Neural cell (in vitro differentiated cells): ENCODE data around the gene PNO1. TPM values are rescaled to one million over a fixed set of nuclear protein-coding genes. Genes with fewer than 3 reads are reported as not detected.

Source experiments
- H2AFZ ChIP-seq: fragments of 200-600, 300-800 bp; sonication (generic), shearing (Covaris generic); 2 replicates; pipeline ENCODE4 v1.6.0; 2014; ENCODE audit warnings: low read depth, mild to moderate bottlenecking, antibody characterized with exemption, low read length, moderate library complexity
- H3F3A ChIP-seq: fragments of 200-600 bp; shearing (Covaris generic); 2 replicates; pipeline ENCODE4 v1.6.1; 2016; ENCODE audit warnings: mild to moderate bottlenecking, moderate library complexity, mixed read lengths, antibody characterized with exemption, low read length; ENCODE audit not compliant: insufficient read depth, poor library complexity, severe bottlenecking
- H3K27ac ChIP-seq: fragments of 200-600, 300-800 bp; sonication (generic), shearing (Covaris generic); 2 replicates; pipeline ENCODE4 v1.5.1; 2014; ENCODE audit warnings: mild to moderate bottlenecking, low read length, moderate library complexity
- H3K27me3 ChIP-seq: fragments of 300-800, 200-600 bp; sonication (generic), shearing (Covaris generic); 2 replicates; pipeline ENCODE4 v1.6.0; 2014; ENCODE audit warnings: mild to moderate bottlenecking, low read depth, low read length, moderate library complexity; ENCODE audit not compliant: insufficient read depth
- H3K36me3 ChIP-seq: fragments of 300-800, 200-600 bp; sonication (generic), shearing (Covaris generic); 2 replicates; pipeline ENCODE4 v1.5.1; 2014; ENCODE audit warnings: mild to moderate bottlenecking, antibody characterized with exemption, low read length, moderate library complexity; ENCODE audit not compliant: insufficient read depth
- H3K4me2 ChIP-seq: fragments of 300-800, 200-600 bp; sonication (generic), shearing (Covaris generic); 2 replicates; pipeline ENCODE4 v1.6.0; 2014; ENCODE audit warnings: mild to moderate bottlenecking, low read length
- H3K4me3 ChIP-seq: fragments of 300-800, 200-600 bp; sonication (generic), shearing (Covaris generic); 2 replicates; pipeline ENCODE4 v1.5.1; 2014; ENCODE audit warnings: mild to moderate bottlenecking, low read length, moderate library complexity
- H3K79me2 ChIP-seq: fragments of 200-600 bp; shearing (Covaris generic); replicated peaks from 2 replicates; pipeline ENCODE4 v1.6.0; 2014; ENCODE audit warnings: mild to moderate bottlenecking, low read length, moderate library complexity; ENCODE audit not compliant: insufficient read depth
- H3K9ac ChIP-seq: fragments of 300-800, 200-600 bp; sonication (generic), shearing (Covaris generic); 2 replicates; pipeline ENCODE4 v1.6.1; 2016; ENCODE audit warnings: mild to moderate bottlenecking, low read length, mixed read lengths
- H3K9me2 ChIP-seq: fragments of 200-600 bp; shearing (Covaris generic); 2 replicates; pipeline ENCODE4 v1.6.1; 2016; ENCODE audit warnings: mild to moderate bottlenecking, low read length, mixed read lengths; ENCODE audit not compliant: insufficient read depth
- H3K9me3 ChIP-seq: fragments of 200-600, 300-800 bp; sonication (generic), shearing (Covaris generic); 2 replicates; pipeline ENCODE4 v1.6.1; 2016; ENCODE audit warnings: mild to moderate bottlenecking, mixed run types, low read length, moderate library complexity, mixed read lengths
- H4K20me1 ChIP-seq: fragments of 200-600 bp; shearing (Covaris generic); 2 replicates; pipeline ENCODE4 v1.6.1; 2016; ENCODE audit warnings: mild to moderate bottlenecking, mixed run types; ENCODE audit not compliant: insufficient read depth
- EP300 ChIP-seq: fragments of 450-650 bp; conservative IDR thresholded peaks from 2 replicates; pipeline ENCODE4 v1.6.1; 2014; ENCODE audit warnings: antibody characterized with exemption, mild to moderate bottlenecking, moderate library complexity; ENCODE audit not compliant: poor library complexity, severe bottlenecking
- EZH2 ChIP-seq: fragments of 200-600, 300-800 bp; shearing (Covaris generic), sonication (generic); IDR thresholded peaks from 2 replicates; pipeline ENCODE4 v1.6.1; 2014; ENCODE audit warnings: antibody characterized with exemption, low read length, borderline replicate concordance, mild to moderate bottlenecking; ENCODE audit not compliant: insufficient read depth, poor library complexity, severe bottlenecking
- MXI1 ChIP-seq: fragments of 450-650 bp; conservative IDR thresholded peaks from 2 replicates; pipeline ENCODE4 v1.6.1; 2014; ENCODE audit warnings: antibody characterized with exemption, mild to moderate bottlenecking; ENCODE audit not compliant: poor library complexity, severe bottlenecking
- POLR2AphosphoS5 ChIP-seq: IDR thresholded peaks from 2 replicates; pipeline ENCODE4 v1.6.1; 2012
- RAD21 ChIP-seq: fragments of 450-650 bp; conservative IDR thresholded peaks from 2 replicates; pipeline ENCODE4 v1.6.1; 2014; ENCODE audit warnings: antibody characterized with exemption, mild to moderate bottlenecking, moderate library complexity
- SMC3 ChIP-seq: fragments of 450-650 bp; conservative IDR thresholded peaks from 2 replicates; pipeline ENCODE4 v1.6.1; 2014; ENCODE audit warnings: antibody characterized with exemption, mild to moderate bottlenecking, moderate library complexity; ENCODE audit not compliant: poor library complexity
- TAF1 ChIP-seq: IDR thresholded peaks from 2 replicates; pipeline ENCODE4 v1.6.1; 2012; ENCODE audit warnings: low read depth
- polyA plus RNA-seq: library from polyadenylated mRNA; depleted of rRNA; stranded (reverse); fragments of >200 nt; gene quantifications from 2 replicates; pipeline ENCODE4 v1.2.3, GENCODE V29; 2014
- TF ChIP-seq, protein P1 (sequence below): fragments of 450-650 bp; IDR thresholded peaks from 2 replicates; pipeline ENCODE4 v1.5.1; 2014; ENCODE audit warnings: antibody characterized with exemption, mild to moderate bottlenecking, moderate library complexity; ENCODE audit not compliant: poor library complexity, severe bottlenecking
- TF ChIP-seq, protein P2 (sequence below): IDR thresholded peaks from 2 replicates; pipeline ENCODE4 v1.6.1; 2012; ENCODE audit warnings: borderline replicate concordance

Gene PNO1
- polyA plus RNA-seq, 1 donor from 2014 or later = 10.9 TPM

DNA sequence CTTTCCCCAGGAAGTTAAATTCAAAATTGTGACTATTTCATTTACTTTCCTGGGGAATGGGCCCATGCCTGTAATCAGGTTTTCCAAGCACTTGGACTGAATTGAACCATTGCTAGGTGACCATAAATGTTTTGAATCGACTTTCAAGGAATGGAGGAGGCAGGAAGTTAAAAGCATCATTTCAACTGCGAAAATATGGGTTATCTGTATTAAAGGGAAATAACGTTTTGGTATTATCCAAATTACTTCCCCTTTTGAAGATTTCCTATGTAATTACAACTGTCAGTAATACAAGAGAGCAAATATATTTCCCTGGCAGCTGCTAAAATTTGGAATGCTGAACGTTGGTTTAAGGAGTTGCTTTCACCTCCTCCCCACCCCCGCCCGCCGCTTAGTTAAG, 19.0 kb downstream of the PNO1 start:
- H3K9me2 ChIP-seq = no peaks in the 10 kb centered on the region
- H3K79me2 ChIP-seq = no peaks in the 10 kb centered on the region
- no peaks in the 10 kb centered on the region for H3K9me3 ChIP-seq
- no peak overlapping the region for H3K4me3 ChIP-seq
- no peak overlapping the region for H3K9ac ChIP-seq
- H3K36me3 ChIP-seq = no peaks in the 10 kb centered on the region
- H4K20me1 ChIP-seq = no peaks in the 10 kb centered on the region
- H3K27me3 ChIP-seq = no peaks in the 10 kb centered on the region
- H3K4me2 ChIP-seq = no peak overlapping the region
- no peak overlapping the region for H2AFZ ChIP-seq
- no peaks in the 10 kb centered on the region for H3F3A ChIP-seq
- TF ChIP-seq, protein P1, sequence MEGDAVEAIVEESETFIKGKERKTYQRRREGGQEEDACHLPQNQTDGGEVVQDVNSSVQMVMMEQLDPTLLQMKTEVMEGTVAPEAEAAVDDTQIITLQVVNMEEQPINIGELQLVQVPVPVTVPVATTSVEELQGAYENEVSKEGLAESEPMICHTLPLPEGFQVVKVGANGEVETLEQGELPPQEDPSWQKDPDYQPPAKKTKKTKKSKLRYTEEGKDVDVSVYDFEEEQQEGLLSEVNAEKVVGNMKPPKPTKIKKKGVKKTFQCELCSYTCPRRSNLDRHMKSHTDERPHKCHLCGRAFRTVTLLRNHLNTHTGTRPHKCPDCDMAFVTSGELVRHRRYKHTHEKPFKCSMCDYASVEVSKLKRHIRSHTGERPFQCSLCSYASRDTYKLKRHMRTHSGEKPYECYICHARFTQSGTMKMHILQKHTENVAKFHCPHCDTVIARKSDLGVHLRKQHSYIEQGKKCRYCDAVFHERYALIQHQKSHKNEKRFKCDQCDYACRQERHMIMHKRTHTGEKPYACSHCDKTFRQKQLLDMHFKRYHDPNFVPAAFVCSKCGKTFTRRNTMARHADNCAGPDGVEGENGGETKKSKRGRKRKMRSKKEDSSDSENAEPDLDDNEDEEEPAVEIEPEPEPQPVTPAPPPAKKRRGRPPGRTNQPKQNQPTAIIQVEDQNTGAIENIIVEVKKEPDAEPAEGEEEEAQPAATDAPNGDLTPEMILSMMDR = no peak
- no peak for TF ChIP-seq SMC3
- TF ChIP-seq, protein P2, sequence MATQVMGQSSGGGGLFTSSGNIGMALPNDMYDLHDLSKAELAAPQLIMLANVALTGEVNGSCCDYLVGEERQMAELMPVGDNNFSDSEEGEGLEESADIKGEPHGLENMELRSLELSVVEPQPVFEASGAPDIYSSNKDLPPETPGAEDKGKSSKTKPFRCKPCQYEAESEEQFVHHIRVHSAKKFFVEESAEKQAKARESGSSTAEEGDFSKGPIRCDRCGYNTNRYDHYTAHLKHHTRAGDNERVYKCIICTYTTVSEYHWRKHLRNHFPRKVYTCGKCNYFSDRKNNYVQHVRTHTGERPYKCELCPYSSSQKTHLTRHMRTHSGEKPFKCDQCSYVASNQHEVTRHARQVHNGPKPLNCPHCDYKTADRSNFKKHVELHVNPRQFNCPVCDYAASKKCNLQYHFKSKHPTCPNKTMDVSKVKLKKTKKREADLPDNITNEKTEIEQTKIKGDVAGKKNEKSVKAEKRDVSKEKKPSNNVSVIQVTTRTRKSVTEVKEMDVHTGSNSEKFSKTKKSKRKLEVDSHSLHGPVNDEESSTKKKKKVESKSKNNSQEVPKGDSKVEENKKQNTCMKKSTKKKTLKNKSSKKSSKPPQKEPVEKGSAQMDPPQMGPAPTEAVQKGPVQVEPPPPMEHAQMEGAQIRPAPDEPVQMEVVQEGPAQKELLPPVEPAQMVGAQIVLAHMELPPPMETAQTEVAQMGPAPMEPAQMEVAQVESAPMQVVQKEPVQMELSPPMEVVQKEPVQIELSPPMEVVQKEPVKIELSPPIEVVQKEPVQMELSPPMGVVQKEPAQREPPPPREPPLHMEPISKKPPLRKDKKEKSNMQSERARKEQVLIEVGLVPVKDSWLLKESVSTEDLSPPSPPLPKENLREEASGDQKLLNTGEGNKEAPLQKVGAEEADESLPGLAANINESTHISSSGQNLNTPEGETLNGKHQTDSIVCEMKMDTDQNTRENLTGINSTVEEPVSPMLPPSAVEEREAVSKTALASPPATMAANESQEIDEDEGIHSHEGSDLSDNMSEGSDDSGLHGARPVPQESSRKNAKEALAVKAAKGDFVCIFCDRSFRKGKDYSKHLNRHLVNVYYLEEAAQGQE = no peak
- TF ChIP-seq MXI1 = no peak
- TF ChIP-seq POLR2AphosphoS5 = no peak
- TF ChIP-seq EP300 = no peak
- no peak for TF ChIP-seq TAF1
- no peak for TF ChIP-seq EZH2
- TF ChIP-seq RAD21 = no peak
- H3K27ac ChIP-seq = no peak overlapping the region

DNA sequence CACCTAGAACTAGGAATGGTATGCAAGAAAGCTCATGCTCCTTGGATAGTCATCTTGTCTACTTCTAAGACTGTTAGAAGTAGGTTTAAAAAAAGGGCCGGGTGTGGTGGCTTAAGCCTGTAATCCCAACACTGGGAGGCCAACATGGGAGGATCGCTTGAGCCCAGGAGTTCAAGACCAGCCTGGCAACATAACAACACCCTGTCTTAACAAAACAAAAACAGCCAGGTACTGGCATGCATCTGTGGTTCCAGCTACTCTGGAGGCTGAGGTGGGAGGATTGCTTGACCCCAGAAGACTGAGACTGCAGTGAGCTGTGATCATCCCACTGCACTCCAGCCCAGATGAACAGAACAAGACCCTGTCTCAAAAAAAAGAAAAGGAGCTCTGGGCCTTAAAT, 19.9 kb downstream of the PNO1 start:
- no peaks in the 10 kb centered on the region for H3K9me2 ChIP-seq

More for the DNA sequence above, 19.9 kb downstream of the PNO1 start:
- no peaks in the 10 kb centered on the region for H3K27me3 ChIP-seq
- no peaks in the 10 kb centered on the region for H3K79me2 ChIP-seq
- no peaks in the 10 kb centered on the region for H3K36me3 ChIP-seq
- no peak overlapping the region for H3K4me2 ChIP-seq
- no peak overlapping the region for H3K27ac ChIP-seq
- no peak overlapping the region for H3K9ac ChIP-seq
- H2AFZ ChIP-seq = no peak overlapping the region
- no peak overlapping the region for H3K4me3 ChIP-seq
- H3K9me3 ChIP-seq = no peaks in the 10 kb centered on the region
- TF ChIP-seq RAD21 = no peak
- TF ChIP-seq TAF1 = no peak
- no peak for TF ChIP-seq SMC3
- no peak for TF ChIP-seq EP300
- TF ChIP-seq, protein P2 = no peak
- no peak for TF ChIP-seq POLR2AphosphoS5
- TF ChIP-seq, protein P1 = no peak
- TF ChIP-seq MXI1 = no peak
- TF ChIP-seq EZH2 = no peak
- no peaks in the 10 kb centered on the region for H3F3A ChIP-seq
- H4K20me1 ChIP-seq = no peaks in the 10 kb centered on the region
